Sigmoid colon (tissue), 7 donors: ENCODE measurements around the gene VCX2. TPM values are rescaled to one million over a fixed set of nuclear protein-coding genes. Genes with fewer than 3 reads are reported as not detected.
"Not testable (repeated sequence)": the region's sequence is repeated elsewhere in the genome, so short reads cannot be mapped to it uniquely, and the experiment has no call there.

ENCODE experiments used
- DNase-seq: peaks from one replicate; pipeline ENCODE4 v3.0.0-alpha.2; 2019
- H3K27ac ChIP-seq, 4 donors: fragments of 200-600 bp; sonication (generic); one replicate each; pipeline ENCODE4 v1.5.1; 2016 to 2019; ENCODE audit warnings: mild to moderate bottlenecking in 1 of 4
- H3K27me3 ChIP-seq, 3 donors: fragments of 200-600 bp; sonication (generic); one replicate each; pipeline ENCODE4 v1.5.1; 2019; ENCODE audit warnings: mild to moderate bottlenecking in 1 of 3
- H3K36me3 ChIP-seq, 4 donors: fragments of 200-600 bp; sonication (generic); one replicate each; pipeline ENCODE4 v1.5.1; 2016 to 2019
- H3K4me1 ChIP-seq, 4 donors: fragments of 200-600 bp; sonication (generic); one replicate each; pipeline ENCODE4 v1.5.1; 2017 to 2019
- H3K4me3 ChIP-seq, 4 donors: fragments of 200-600 bp; sonication (generic); one replicate each; pipeline ENCODE4 v1.5.1; 2017 to 2019; ENCODE audit warnings: mild to moderate bottlenecking in 2 of 4, moderate library complexity in 1 of 4
- H3K9me3 ChIP-seq, 4 donors: fragments of 200-600 bp in 3 of 4; sonication (generic) in 3 of 4; one replicate each; pipeline versions ENCODE4 v1.5.1 to v1.6.1; 2013 to 2019
- EP300 ChIP-seq, 4 donors: sonication (generic); formaldehyde crosslinking; IDR thresholded peaks; one replicate each; pipeline ENCODE4 v1.6.1; 2017; ENCODE audit warnings: antibody characterized with exemption in 4 of 4
- POLR2A ChIP-seq, 2 donors: fragments of 450-650 bp; IDR thresholded peaks; one replicate each; pipeline ENCODE4 v1.6.1; 2016; ENCODE audit warnings: antibody characterized with exemption in 2 of 2, mild to moderate bottlenecking in 2 of 2, moderate library complexity in 2 of 2
- POLR2AphosphoS5 ChIP-seq, 4 donors: sonication (generic); formaldehyde crosslinking; IDR thresholded peaks; one replicate each; pipeline ENCODE4 v1.6.1; 2017; ENCODE audit warnings: antibody characterized with exemption in 4 of 4
- WGBS, 2 donors: extraction: QIAGEN DNeasy Blood & Tissue Kit; methylation state at CpG; one replicate each; pipeline ENCODE4 v1.1.7; 2013; 5-methylcytosine and 5-hydroxymethylcytosine counted together
- intact Hi-C: fragments of 100-400 bp; cut with DNase I; formaldehyde crosslinking; loops from one replicate; pipeline ENCODE4 v1.15.1; 2023
- polyA plus RNA-seq, 3 donors: library from polyadenylated mRNA; stranded (reverse); fragments of 200-250 nt; gene quantifications; one replicate each; pipeline ENCODE4 v1.2.3, GENCODE V29; 2013
- total RNA-seq, 4 donors: library from RNA; depleted of rRNA; stranded (reverse); fragments of >200 nt; gene quantifications; one replicate each; pipeline ENCODE4 v1.1.0, GENCODE V29; 2016
- TF ChIP-seq, protein P1 (sequence below), 4 experiments: fragments of 450-650 bp in 3 of 4; fragments of 200-600 bp in 1 of 4; IDR thresholded peaks; one replicate each; pipeline ENCODE4 v1.5.1; 2016 to 2019; ENCODE audit warnings: antibody characterized with exemption in 4 of 4, mild to moderate bottlenecking in 3 of 4, moderate library complexity in 2 of 4
- donor health status: healthy with polysubstance abuse.
- donor health status: Bipolar disorder and iron deficiency.
- donor health status: healthy.

The VCX2 gene
- total RNA-seq (not detected), polyA plus RNA-seq (not detected)

DNA sequence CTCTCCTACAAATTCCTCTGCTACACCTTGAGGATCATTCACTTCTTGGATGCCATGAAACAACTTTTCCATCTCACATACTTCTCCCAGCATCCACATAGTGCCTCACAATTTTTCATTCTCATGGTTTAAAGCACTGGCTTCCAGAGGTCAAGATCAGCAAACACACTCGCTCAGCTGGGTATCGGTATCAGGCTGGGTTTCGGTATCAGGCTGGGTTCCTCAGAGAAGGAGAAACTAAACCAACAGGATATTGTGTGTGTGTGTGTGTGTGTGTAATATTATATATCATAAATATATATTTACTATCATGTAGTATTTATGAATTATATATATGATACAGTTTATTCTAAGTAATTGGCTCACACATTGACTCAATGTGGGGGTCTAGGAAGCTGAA is at the start of gene VCX2:
Gene VCX2 (minus strand): TSS at position 99 of the 400 bp plus-strand sequence. CDS start 624 bp downstream, outside the sequence.
- WGBS, 2 donors, result 71 to 99% methylated on average over 3 of the region's 3 CpGs
- DNase-seq, H3K9me3 ChIP-seq, H3K4me1 ChIP-seq, H3K4me3 ChIP-seq, H3K27ac ChIP-seq, H3K27me3 ChIP-seq, intact Hi-C loops, H3K36me3 ChIP-seq: not testable (repeated sequence)

GRCh38 chrX:8204943-8205342 is 33.9 kb upstream of the VCX2 start:
- Histone ChIP-seq H3K27ac (no peak overlapping the region), H3K36me3 (no peaks in the 10 kb centered on the region), H3K27me3 (no peaks in the 10 kb centered on the region), H3K9me3 (no peaks in the 10 kb centered on the region), H3K4me3 (no peak overlapping the region), H3K4me1 (no peaks in the 10 kb centered on the region)
- intact Hi-C loops, result no loop called here
- DNase-seq, result no peak
- TF ChIP-seq POLR2A (IDR thresholded peaks at IDR 0.05), result no peak
- TF ChIP-seq, protein P1, sequence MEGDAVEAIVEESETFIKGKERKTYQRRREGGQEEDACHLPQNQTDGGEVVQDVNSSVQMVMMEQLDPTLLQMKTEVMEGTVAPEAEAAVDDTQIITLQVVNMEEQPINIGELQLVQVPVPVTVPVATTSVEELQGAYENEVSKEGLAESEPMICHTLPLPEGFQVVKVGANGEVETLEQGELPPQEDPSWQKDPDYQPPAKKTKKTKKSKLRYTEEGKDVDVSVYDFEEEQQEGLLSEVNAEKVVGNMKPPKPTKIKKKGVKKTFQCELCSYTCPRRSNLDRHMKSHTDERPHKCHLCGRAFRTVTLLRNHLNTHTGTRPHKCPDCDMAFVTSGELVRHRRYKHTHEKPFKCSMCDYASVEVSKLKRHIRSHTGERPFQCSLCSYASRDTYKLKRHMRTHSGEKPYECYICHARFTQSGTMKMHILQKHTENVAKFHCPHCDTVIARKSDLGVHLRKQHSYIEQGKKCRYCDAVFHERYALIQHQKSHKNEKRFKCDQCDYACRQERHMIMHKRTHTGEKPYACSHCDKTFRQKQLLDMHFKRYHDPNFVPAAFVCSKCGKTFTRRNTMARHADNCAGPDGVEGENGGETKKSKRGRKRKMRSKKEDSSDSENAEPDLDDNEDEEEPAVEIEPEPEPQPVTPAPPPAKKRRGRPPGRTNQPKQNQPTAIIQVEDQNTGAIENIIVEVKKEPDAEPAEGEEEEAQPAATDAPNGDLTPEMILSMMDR (IDR thresholded peaks at IDR 0.05), result no peak
- TF ChIP-seq EP300 (IDR thresholded peaks at IDR 0.05), result no peak
- no peak for TF ChIP-seq POLR2AphosphoS5 (IDR thresholded peaks at IDR 0.05)
- 91 to 93% methylated on average over 4 of the region's 4 CpGs for WGBS, 2 donors

- Histone ChIP-seq H3K9me3 (no peaks in the 10 kb centered on the region), H3K27ac (no peak overlapping the region), H3K36me3 (no peaks in the 10 kb centered on the region), H3K4me1 (no peaks in the 10 kb centered on the region), H3K27me3 (no peaks in the 10 kb centered on the region), H3K4me3 (no peak overlapping the region)
- TF ChIP-seq EP300 (IDR thresholded peaks at IDR 0.05) (no peak), POLR2A (IDR thresholded peaks at IDR 0.05) (no peak), POLR2AphosphoS5 (IDR thresholded peaks at IDR 0.05) (no peak)
- TF ChIP-seq, protein P1 (IDR thresholded peaks at IDR 0.05), result no peak
- intact Hi-C loops, result no loop called here
- WGBS, 2 donors, result 83 to 93% methylated on average over 6 of the region's 6 CpGs
- no peak for DNase-seq
Observed at GRCh38 chrX:8204169-8204935, 33.3 kb upstream of the VCX2 start.

GRCh38 chrX:8201896-8202331 is 30.8 kb upstream of the VCX2 start:
- H3K9me3 ChIP-seq, result no peaks in the 10 kb centered on the region
- H3K27ac ChIP-seq, result no peak overlapping the region
- H3K36me3 ChIP-seq, result no peaks in the 10 kb centered on the region
- H3K27me3 ChIP-seq, result no peaks in the 10 kb centered on the region
- 64 to 78% methylated on average over 8 of the region's 8 CpGs for WGBS, 2 donors
- no peak for TF ChIP-seq EP300 (IDR thresholded peaks at IDR 0.05)
- TF ChIP-seq POLR2AphosphoS5 (IDR thresholded peaks at IDR 0.05), result no peak
- TF ChIP-seq POLR2A (IDR thresholded peaks at IDR 0.05), result no peak
- TF ChIP-seq, protein P1 (IDR thresholded peaks at IDR 0.05), result no peak
- no peak overlapping the region for H3K4me3 ChIP-seq
- intact Hi-C loops, result no loop called here
- DNase-seq, result no peak
- no peaks in the 10 kb centered on the region for H3K4me1 ChIP-seq

GRCh38 chrX:8196776-8197175 is 25.7 kb upstream of the VCX2 start:
- no peak overlapping the region for H3K27ac ChIP-seq
- H3K9me3 ChIP-seq, result no peaks in the 10 kb centered on the region
- WGBS, 2 donors, result 87 to 93% methylated on average over 7 of the region's 7 CpGs
- TF ChIP-seq, protein P1 (IDR thresholded peaks at IDR 0.05), result no peak
- TF ChIP-seq EP300 (IDR thresholded peaks at IDR 0.05), result no peak
- TF ChIP-seq POLR2AphosphoS5 (IDR thresholded peaks at IDR 0.05), result no peak
- TF ChIP-seq POLR2A (IDR thresholded peaks at IDR 0.05), result no peak
- H3K27me3 ChIP-seq, result no peaks in the 10 kb centered on the region
- intact Hi-C loops, result no loop called here
- DNase-seq, result no peak
- no peak overlapping the region for H3K4me3 ChIP-seq
- no peaks in the 10 kb centered on the region for H3K36me3 ChIP-seq
- no peaks in the 10 kb centered on the region for H3K4me1 ChIP-seq
